ENCODE data around the gene NOS1AP. TPM values are rescaled to one million over a fixed set of nuclear protein-coding genes. Genes with fewer than 3 reads are reported as not detected.

The NOS1AP gene
- total RNA-seq, 1 donor from 2014 or later: 4.9 TPM

DNA sequence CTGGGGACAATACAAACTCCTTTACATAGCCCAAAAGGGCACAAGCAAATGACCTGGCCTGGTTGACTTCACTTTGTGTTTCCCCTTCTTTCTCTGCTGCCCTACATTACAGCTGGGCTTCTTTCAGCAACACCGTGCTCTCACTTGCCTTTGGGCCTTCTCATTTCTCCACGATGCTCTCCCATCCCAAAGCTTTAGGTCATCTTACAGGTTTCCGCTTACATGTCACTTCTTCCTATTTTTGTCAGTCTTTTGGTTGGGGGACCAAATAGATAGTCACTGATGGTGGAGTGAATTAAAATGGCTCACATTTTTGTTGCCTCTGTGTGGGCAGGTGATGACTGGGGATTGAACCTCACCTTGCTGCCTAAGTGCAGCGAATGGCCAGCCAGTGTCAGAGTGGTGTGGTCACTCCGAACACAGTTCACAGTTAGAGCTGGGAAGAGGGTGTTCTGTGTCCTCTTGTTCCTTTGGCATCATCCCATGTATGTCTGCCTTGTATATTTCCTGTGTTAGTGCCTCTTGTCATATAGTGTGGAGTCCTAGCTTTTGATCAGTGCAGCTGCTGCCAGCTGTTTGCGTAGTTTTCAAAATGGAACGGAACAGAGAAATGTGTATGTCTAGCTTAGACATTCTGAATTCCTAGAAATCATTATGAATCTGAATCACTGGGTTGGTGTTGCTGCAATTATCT, 134.8 kb downstream of the NOS1AP start:
- H3K36me3 ChIP-seq: no peaks in the 10 kb centered on the region

GRCh38 chr1:162204823-162205155, 135.3 kb downstream of the NOS1AP start:
- intact Hi-C loops (cut with DNase I): no loop called here
- TF ChIP-seq, protein P1, sequence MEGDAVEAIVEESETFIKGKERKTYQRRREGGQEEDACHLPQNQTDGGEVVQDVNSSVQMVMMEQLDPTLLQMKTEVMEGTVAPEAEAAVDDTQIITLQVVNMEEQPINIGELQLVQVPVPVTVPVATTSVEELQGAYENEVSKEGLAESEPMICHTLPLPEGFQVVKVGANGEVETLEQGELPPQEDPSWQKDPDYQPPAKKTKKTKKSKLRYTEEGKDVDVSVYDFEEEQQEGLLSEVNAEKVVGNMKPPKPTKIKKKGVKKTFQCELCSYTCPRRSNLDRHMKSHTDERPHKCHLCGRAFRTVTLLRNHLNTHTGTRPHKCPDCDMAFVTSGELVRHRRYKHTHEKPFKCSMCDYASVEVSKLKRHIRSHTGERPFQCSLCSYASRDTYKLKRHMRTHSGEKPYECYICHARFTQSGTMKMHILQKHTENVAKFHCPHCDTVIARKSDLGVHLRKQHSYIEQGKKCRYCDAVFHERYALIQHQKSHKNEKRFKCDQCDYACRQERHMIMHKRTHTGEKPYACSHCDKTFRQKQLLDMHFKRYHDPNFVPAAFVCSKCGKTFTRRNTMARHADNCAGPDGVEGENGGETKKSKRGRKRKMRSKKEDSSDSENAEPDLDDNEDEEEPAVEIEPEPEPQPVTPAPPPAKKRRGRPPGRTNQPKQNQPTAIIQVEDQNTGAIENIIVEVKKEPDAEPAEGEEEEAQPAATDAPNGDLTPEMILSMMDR (IDR thresholded peaks at IDR 0.05): no peak
- Histone ChIP-seq H3K27me3 (no peaks in the 10 kb centered on the region), H3K27ac (no peak overlapping the region), H3K36me3 (no peaks in the 10 kb centered on the region), H3K4me3 (no peak overlapping the region), H3K4me1 (peaks cover 9% of the 10 kb centered on the region), H3K9me3 (no peaks in the 10 kb centered on the region)
- no peak for ATAC-seq
- DNase-seq: no peak

More for the DNA sequence above, 134.8 kb downstream of the NOS1AP start:
- intact Hi-C loops (cut with DNase I): no loop called here
- Histone ChIP-seq H3K27me3 (no peaks in the 10 kb centered on the region), H3K4me1 (peaks cover 9% of the 10 kb centered on the region), H3K27ac (no peak overlapping the region), H3K9me3 (no peaks in the 10 kb centered on the region), H3K4me3 (no peak overlapping the region)
- TF ChIP-seq, protein P1 (IDR thresholded peaks at IDR 0.05): no peak
- ATAC-seq: no peak
- no peak for DNase-seq

DNA sequence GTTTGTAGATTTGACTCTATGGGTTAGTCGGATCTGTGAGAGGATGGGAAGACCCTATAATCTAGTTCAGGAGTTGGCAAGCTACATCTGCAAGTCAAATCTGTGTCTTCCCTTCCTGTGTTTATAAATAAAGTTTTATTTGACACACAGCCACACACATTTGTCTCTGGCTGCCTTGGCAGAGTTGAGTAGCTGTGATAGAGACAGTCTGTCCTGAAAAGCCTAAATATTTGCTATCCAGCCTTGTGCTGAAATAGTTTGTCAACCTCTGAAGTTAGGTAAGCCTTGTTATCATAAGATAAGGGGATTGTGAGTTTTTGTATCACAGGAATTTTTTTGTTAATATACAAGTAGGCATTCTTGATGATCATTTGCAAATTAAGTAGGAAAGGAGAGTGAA, 136.8 kb downstream of the NOS1AP start:
- TF ChIP-seq, protein P1 (IDR thresholded peaks at IDR 0.05): no peak
- ATAC-seq (no peak), DNase-seq (no peak)
- Histone ChIP-seq H3K4me1 (peaks cover 9% of the 10 kb centered on the region), H3K27me3 (no peaks in the 10 kb centered on the region), H3K36me3 (no peaks in the 10 kb centered on the region), H3K27ac (no peak overlapping the region), H3K4me3 (no peak overlapping the region), H3K9me3 (no peaks in the 10 kb centered on the region)
- intact Hi-C loops (cut with DNase I): no loop called here

- TF ChIP-seq, protein P1 (IDR thresholded peaks at IDR 0.05): no peak
- Histone ChIP-seq H3K27ac (peak overlapping the region; percentile 38), H3K27me3 (no peaks in the 10 kb centered on the region), H3K36me3 (no peaks in the 10 kb centered on the region), H3K4me3 (no peak overlapping the region), H3K4me1 (peaks cover 9% of the 10 kb centered on the region), H3K9me3 (no peaks in the 10 kb centered on the region)
- intact Hi-C loops (cut with DNase I): no loop called here
- DNase-seq (peak; percentile 77), ATAC-seq (peak; percentile 96)
Observed at GRCh38 chr1:162206749-162207635, 137.5 kb downstream of the NOS1AP start.

- no peaks in the 10 kb centered on the region for H3K36me3 ChIP-seq
- ATAC-seq: no peak
- no peak for DNase-seq
- intact Hi-C loops (cut with DNase I): no loop called here
- H3K4me1 ChIP-seq: peaks cover 11% of the 10 kb centered on the region
- no peak overlapping the region for H3K27ac ChIP-seq
- TF ChIP-seq, protein P1 (IDR thresholded peaks at IDR 0.05): no peak
- H3K27me3 ChIP-seq: no peaks in the 10 kb centered on the region
- no peak overlapping the region for H3K4me3 ChIP-seq
- H3K9me3 ChIP-seq: no peaks in the 10 kb centered on the region
Observed at GRCh38 chr1:162207862-162208261, 138.4 kb downstream of the NOS1AP start.

All from upper lobe of right lung (tissue), 1 donor.